SH-SY5Y (cell line): ENCODE data around the gene BATF2.

Source experiments
- GATA2 ChIP-seq: IDR thresholded peaks from 2 replicates; pipeline ENCODE4 v1.6.1; 2011; ENCODE audit warnings: mild to moderate bottlenecking, low read depth, low read length
- GATA3 ChIP-seq: IDR thresholded peaks from 2 replicates; pipeline ENCODE4 v1.6.1; 2011; ENCODE audit warnings: low read depth, mild to moderate bottlenecking, low read length, moderate library complexity

BATF2 gene, protein sequence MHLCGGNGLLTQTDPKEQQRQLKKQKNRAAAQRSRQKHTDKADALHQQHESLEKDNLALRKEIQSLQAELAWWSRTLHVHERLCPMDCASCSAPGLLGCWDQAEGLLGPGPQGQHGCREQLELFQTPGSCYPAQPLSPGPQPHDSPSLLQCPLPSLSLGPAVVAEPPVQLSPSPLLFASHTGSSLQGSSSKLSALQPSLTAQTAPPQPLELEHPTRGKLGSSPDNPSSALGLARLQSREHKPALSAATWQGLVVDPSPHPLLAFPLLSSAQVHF

GRCh38 chr11:64996710-64997380 lies at the start of gene BATF2:
TSS of gene BATF2 (minus strand) at chr11:64996971. CDS start at chr11:64996914, 57 bp downstream.
- TF ChIP-seq GATA3 (no peak), GATA2 (no peak)

DNA sequence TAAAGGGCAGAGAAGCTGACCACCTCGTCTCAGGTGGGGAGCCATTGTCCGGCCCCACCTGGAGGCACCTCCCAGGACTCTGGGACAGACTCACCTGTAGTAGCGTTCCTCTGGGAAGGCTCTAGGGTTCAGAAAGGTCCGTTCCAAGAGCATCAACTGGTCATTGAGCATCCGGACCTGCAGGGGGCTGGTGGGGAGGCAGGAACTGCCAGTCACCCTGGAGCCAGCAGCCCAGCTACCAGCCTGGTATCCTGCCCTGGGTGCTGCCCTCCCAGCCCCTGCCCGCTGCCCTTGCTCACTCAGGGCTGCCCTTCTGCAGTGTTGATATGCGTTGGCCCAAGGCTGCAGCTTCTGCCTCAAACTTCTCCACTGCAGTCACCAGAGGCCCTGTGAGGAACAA lies 49.0 kb upstream of the BATF2 start:
- TF ChIP-seq GATA3 (no peak), GATA2 (no peak)

GRCh38 chr11:65045061-65045460 lies 48.3 kb upstream of the BATF2 start:
- no peak for TF ChIP-seq GATA3
- no peak for TF ChIP-seq GATA2

DNA sequence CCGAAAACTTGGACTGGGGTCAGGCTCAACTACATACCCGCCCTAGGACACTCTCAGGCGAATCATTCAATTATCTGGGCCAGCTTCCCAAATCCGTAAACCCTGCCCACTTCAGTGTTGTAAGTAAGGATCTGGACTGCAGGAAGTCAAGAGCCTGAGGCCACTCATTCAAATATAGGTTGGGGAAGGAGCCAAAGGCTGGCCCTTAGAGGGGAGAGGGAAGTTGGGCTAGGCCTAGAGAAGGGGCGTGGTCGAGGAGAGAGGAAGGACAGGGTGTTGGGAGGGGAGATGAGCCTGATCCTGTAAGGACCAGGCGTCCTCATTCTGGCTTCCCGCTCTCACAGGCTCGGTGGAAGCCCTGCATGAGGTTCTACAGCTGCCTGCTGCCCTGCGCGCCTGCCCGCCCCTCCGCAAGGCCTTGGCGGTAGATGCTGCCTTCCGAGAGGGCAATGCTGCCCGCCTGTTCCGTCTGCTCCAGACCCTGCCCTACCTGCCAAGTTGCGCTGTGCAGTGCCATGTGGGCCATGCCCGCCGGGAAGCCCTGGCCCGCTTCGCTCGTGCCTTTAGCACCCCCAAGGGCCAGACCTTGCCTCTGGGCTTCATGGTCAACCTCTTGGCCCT lies 47.2 kb upstream of the BATF2 start:
- no peak for TF ChIP-seq GATA2
- no peak for TF ChIP-seq GATA3

- no peak for TF ChIP-seq GATA3
- no peak for TF ChIP-seq GATA2
Measured at GRCh38 chr11:65042891-65043290, 46.1 kb upstream of the BATF2 start.

- no peak for TF ChIP-seq GATA3
- TF ChIP-seq GATA2, result no peak
Measured at GRCh38 chr11:65040847-65041622, 44.3 kb upstream of the BATF2 start, which contains the start of gene SAC3D1. TSS of gene SAC3D1 (plus strand) at chr11:65041210. CDS start at chr11:65041293, 83 bp downstream.

GRCh38 chr11:65040520-65040846 lies 43.7 kb upstream of the BATF2 start:
- TF ChIP-seq GATA2 (no peak), GATA3 (no peak)

DNA sequence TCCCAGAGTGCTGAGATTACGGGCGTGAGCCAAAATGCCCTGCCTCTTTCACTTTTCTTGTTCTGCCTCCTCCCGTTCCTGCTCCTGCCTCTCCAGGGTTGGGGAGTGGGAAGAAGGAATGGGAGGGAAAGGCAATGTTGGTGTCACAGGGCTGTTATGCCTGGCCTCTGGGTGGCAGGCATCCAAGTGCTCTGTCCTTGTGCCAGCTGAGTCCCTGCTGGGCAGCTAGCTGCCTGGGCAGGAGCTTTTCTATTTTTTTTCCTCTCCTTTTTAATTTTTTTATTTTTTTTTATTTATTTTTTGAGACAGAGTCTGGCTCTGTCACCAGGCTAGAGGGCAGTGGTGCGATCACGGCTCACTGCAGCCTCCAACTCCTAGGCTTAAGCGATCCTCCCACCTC lies 40.2 kb upstream of the BATF2 start:
- TF ChIP-seq GATA3 (no peak), GATA2 (no peak)

GRCh38 chr11:65035579-65035978 lies 38.8 kb upstream of the BATF2 start:
- TF ChIP-seq GATA2 (no peak), GATA3 (no peak)

GRCh38 chr11:65034423-65034822 lies 37.7 kb upstream of the BATF2 start:
- TF ChIP-seq GATA2 (no peak), GATA3 (no peak)

DNA sequence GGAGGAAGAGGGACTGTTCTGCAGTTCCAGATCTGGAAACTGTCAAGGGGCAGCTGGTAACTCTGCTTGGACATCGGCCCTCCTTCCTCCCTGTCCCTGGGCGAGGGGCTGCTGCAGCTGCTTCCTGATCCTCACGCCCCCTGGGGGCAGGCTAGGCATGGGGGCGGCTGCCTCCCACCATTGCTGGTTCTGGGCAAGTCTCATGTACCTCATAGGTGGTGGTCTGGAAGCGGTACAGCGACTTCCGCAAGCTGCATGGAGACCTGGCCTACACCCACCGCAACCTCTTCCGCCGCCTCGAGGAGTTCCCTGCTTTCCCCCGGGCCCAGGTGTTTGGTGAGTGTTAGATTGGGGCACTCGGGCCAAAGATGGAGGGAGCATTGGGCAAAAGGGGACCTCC lies 35.4 kb upstream of the BATF2 start:
- TF ChIP-seq GATA2, result no peak
- no peak for TF ChIP-seq GATA3

- TF ChIP-seq GATA2 (no peak), GATA3 (no peak)
Measured at GRCh38 chr11:65027213-65028067, 30.7 kb upstream of the BATF2 start, which contains the start of gene SNX15. TSS of gene SNX15 (plus strand) at chr11:65027439. CDS start at chr11:65027538, 99 bp downstream.

GRCh38 chr11:65026810-65027209 lies 30.0 kb upstream of the BATF2 start:
- TF ChIP-seq GATA2 (no peak), GATA3 (no peak)
